LNCAP (cell line): ENCODE measurements around the gene DPH6.

ENCODE experiments used
- CTCF ChIP-seq: fragments of 450-650 bp; IDR thresholded peaks from 2 replicates; pipeline ENCODE4 v1.5.1; 2017; ENCODE audit warnings: mild to moderate bottlenecking

DPH6 gene

GRCh38 chr15:35519052-35519451 lies 26.9 kb downstream of the DPH6 start:
- no peak for TF ChIP-seq CTCF

DNA sequence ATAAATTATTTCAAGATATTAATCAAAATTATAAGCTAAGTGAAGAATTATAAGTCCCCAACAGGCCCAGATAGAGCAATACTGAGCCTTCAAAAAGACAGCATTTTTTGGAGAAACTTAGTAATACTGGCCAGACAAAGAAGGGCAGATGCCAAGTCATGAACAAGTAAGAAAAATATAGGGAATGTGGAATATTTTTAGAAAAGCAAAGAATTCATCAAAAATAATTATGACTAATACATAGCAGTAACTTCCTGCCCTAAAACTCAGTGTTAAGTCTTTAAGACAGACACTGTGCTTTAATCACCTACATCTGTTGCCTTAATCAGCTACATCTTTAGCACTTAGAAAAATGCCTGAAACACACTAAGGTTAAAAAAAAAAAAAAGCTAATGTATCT lies 31.2 kb downstream of the DPH6 start:
- no peak for TF ChIP-seq CTCF

DNA sequence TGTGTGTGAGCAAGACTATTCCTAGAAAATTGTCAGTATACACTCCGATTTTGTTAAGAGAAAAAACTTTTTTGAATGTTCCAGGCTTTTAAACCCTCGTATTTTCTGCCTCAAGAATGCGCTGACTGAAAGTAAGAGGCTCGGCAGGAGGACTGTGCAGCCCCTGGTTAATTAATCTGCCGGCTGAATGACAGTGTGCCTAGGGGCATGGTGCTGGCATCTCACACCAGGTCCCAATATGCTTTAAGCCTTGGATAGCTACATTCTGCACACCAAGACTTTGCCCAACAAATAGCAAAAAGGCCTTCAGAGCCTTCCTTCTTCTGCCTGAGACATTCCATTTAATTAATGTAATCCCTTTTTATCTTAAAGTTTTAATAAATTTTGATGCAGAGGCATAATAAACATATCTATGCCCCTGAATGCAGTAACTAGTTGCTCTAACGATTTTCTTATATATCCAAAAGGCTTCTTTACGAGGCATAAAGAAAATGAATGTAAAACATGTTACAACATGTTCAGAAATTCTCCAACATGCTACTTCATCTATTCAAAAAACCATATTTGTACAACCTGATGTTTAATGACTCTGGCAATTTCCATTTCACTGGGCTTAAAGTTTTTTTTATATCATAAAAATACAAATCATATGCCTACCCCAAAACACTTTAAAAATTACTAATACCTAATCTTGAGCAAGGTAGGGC lies 37.9 kb downstream of the DPH6 start:
- no peak for TF ChIP-seq CTCF

GRCh38 chr15:35506272-35506870 lies 39.6 kb downstream of the DPH6 start:
- TF ChIP-seq CTCF, result no peak

- TF ChIP-seq CTCF, result no peak
Measured at GRCh38 chr15:35505809-35506208, 40.2 kb downstream of the DPH6 start.

- TF ChIP-seq CTCF, result no peak
Measured at GRCh38 chr15:35505141-35505540, 40.8 kb downstream of the DPH6 start.

DNA sequence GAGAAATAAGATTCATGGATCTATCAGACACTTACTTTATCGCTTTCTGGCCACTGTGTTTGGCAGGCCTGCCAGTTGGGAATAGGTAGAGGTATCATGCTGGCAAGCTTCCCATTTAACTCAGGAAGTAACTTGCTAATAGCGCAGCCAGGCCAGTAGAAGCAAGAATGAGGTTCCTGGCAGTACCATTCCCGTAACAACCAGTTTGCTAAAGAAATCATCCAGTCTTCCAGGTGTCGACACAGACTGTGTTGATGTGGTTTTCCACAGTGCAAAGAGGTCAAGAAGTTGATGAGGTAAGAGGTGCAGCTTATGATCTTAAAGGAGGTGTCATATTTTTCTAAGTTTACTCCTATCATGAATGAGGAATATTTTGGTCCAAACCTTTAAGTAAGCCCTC lies 46.2 kb downstream of the DPH6 start:
- no peak for TF ChIP-seq CTCF

- TF ChIP-seq CTCF, result no peak
Measured at GRCh38 chr15:35496585-35496984, 49.4 kb downstream of the DPH6 start.
